ENCODE measurements around the gene GPR32.
"Not testable (repeated sequence)": the region's sequence is repeated elsewhere in the genome, so short reads cannot be mapped to it uniquely, and the experiment has no call there.

The GPR32 gene, protein sequence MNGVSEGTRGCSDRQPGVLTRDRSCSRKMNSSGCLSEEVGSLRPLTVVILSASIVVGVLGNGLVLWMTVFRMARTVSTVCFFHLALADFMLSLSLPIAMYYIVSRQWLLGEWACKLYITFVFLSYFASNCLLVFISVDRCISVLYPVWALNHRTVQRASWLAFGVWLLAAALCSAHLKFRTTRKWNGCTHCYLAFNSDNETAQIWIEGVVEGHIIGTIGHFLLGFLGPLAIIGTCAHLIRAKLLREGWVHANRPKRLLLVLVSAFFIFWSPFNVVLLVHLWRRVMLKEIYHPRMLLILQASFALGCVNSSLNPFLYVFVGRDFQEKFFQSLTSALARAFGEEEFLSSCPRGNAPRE

DNA sequence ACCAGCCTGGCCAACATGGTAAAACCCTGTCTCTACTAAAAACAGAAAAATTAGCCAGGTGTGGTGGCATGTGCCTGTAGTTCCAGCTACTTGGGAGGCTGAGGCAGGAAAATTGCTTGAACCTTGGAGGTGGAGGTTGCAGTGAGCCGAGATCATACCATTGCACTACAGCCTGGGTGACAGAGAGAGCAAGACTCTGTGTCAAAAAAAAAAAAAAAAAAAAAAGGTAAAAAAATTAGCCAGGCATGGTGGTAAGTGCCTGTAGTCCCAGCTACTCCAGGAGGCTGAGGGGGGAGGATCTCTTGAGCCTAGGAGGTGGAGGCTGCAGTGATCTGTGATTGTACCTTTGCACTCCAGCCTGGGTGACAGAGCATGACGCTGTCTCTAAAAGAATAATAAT lies at the start of gene GPR32:
TSS of gene GPR32 (plus strand) at position 301 of the 400 bp plus-strand sequence. CDS start 137 bp downstream, outside the sequence.
- not testable (repeated sequence) for FAIRE-seq

DNA sequence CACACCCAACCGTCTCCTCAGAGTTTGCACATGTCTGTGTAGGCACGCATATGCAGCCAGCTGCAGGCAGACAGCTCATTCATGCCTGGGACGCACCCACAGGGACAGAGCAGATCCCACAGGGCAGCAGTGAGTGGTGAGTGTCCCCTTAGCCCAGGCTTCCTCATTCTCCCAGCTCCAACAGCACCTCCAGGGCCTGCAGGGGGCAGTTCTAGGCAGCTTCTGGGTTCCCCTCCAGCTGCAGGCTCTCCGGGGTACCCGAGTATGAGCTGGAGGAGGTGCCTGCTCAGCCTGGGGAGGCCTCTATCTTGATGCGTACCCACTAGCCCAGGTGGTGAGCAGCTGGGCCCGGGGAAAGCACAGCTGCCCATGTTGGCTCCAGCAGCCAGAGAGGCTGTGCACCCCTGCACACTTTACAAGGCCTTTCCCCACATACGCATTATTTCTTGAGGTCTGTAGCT lies 49.3 kb upstream of the GPR32 start:
- FAIRE-seq = no peak

DNA sequence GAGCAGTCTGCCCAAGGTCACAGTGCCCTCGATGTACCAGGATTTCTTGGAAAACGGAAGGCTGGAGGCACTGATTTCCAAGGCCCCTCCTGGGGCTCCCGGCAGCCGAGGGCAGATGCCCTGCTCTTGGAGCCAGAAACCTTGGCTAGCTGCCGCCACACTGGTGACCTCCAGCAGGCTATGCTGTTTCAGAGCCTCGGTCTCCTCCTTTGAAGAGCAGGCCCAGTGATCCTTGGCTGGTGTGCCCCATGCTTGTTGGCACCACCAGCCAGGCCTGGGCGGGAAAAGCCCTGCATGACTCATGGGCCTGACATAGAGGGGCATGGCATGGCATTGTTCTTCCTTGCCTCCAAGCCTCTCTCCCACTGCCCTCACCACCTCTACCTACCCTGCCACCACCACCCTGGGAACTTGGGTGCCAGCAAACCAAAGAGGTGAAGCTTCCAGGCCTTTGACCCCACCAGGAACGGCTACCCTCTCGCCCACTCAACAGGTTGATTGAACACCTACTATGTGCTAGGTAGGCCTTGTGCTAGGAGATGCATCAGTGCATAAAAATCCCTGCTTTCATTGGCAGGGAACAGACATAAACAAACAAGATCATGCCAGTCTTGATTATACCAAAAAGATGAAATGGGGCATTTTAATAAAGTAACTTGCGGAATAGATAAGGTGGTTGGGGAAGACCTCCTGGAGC lies 48.7 kb upstream of the GPR32 start:
- FAIRE-seq = no peak

DNA sequence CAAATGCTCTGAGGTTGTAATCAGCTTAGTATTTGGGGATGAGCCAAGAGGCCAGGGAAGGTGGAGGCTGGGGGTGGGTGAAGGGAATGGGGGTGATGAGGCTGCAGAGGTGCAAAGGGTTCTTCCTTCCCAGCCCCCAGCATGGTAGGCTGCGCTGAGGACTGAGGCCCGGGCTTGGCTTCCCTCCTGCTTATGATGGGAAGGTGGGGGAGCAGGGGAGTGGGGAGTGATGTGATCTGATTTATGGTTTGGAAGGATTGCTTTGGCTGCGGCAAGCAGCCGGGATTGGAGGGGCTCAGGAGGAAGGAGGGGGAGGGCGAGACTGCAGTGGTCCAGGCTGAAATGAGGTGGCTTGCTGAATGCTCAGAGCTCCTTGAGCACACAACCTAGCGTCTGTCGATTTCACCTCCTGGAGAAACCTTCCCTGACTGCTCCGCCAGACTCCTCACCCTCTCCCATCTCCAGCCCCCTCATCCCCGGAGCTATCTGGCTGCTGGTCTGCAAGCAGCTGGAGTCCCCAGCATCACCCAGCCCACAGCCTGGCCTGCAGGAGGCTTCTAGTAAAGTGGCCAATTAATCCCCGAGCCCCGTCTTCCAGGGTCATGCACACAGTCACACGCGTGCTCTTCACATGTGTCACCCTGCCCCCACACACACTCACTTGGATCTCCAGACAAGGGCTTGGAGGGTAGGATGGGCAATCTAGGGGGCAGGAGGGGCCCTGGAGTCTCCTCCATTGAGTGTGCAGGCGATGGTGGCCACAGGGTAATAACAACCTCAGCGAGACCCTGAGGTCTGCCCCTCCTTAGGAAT lies 47.9 kb upstream of the GPR32 start:
- no peak for FAIRE-seq

DNA sequence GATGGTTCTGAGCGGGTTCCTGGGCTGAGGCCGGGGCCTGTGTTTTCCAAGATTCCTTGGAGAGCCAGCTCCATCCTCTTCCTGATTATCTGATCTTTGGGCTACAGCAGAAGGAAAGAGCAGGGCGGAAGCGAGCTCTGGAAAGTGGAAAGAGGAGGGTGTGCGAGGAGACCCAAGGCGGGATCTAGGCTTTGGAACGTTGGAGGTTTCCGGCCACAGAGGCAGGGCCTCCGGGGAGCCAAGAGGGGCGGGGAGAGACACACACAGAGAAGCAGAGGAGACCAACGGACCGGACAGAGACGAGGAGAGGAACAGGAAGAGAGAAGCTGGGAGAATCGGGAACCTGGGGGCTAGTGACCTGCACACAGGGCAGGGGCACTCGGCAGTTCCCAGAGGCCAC lies 47.2 kb upstream of the GPR32 start, which contains the start of gene CLEC11A:
TSS of gene CLEC11A (plus strand) at position 296 of the 400 bp plus-strand sequence. CDS start 162 bp downstream, outside the sequence.
- peak; percentile 83 for FAIRE-seq

DNA sequence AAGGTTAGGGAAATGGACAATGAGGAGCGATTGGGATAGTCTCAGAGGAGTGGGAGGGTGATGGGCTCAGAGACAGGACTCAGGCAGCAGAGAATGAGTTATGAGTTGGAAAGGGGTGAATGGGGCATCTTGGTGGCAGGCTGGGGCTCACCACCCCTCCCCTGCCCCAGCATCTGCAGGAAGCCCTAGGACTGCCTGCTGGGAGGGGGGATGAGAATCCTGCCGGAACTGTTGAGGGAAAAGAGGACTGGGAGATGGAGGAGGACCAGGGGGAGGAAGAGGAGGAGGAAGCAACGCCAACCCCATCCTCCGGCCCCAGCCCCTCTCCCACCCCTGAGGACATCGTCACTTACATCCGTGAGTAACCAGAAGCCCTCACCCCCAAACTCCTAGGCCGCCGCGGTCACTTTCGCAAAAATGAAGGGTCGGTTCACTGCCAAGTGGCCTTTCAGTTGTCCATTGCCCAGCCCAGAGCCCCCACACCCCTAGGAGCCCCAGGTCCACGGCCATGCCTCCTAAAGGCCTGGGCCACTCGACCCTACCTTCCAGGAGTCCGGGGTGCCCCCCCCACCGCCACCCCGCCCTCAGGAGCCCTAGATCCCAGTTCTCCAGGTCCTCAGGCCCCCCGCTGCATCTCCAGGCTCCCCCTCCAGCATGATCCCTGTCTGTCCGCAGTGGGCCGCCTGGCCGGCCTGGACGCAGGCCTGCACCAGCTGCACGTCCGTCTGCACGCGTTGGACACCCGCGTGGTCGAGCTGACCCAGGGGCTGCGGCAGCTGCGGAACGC lies 46.3 kb upstream of the GPR32 start:
- no peak for FAIRE-seq

DNA sequence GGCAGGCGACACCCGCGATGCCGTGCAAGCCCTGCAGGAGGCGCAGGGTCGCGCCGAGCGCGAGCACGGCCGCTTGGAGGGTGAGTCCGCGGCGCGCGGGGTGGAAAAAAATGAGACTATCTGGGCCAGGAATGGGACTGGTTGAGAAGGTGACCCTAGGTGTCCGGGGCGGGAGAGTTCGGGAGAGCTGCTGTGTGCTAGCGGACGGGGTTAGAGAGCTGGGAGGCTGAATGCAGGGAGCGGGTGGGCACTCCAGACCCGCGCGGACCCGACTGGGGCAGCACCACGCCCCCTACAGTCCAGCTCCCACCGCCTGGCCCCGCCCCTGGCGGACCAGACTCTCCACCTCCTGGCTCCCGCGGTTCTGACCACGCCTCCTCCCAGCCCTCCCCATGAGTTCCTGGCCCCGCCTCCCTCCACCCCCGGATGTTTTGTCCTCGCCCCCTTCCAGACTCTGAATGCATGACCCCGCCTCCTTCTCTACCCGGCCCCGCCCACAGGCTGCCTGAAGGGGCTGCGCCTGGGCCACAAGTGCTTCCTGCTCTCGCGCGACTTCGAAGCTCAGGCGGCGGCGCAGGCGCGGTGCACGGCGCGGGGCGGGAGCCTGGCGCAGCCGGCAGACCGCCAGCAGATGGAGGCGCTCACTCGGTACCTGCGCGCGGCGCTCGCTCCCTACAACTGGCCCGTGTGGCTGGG lies 45.6 kb upstream of the GPR32 start:
- no peak for FAIRE-seq

DNA sequence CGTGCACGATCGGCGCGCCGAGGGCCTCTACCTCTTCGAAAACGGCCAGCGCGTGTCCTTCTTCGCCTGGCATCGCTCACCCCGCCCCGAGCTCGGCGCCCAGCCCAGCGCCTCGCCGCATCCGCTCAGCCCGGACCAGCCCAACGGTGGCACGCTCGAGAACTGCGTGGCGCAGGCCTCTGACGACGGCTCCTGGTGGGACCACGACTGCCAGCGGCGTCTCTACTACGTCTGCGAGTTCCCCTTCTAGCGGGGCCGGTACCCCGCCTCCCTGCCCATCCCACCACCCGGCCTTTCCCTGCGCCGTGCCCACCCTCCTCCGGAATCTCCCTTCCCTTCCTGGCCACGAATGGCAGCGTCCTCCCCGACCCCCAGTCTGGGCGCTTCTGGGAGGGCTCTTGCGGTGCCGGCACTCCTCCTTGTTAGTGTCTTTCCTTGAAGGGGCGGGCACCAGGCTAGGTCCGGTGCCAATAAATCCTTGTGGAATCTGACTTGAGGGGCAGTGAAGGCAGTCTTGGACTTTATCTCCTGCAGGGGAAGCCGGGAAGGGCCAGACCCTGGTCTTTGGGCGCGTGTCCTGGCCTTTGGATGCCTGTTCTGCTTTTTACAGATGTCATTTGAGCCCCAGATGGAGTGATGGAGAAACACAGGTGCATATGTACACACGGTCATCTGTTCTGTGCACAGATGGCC lies 44.9 kb upstream of the GPR32 start:
- FAIRE-seq = no peak

DNA sequence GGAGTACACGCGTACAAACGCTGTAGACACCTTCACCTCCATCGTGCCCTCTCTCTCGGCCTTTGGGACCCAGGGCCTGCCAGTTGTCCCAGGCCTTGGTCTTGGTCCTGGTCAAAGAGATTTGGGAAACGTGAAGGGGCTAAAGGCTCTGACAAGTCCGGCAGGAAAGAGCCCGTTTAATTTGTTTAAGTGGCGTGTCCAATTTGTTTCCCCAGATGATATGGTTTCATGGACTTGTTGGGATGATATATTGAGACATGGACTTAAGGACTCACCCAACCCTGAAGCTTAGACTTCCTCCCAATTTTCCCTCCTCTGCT lies 44.4 kb upstream of the GPR32 start:
- no peak for FAIRE-seq

DNA sequence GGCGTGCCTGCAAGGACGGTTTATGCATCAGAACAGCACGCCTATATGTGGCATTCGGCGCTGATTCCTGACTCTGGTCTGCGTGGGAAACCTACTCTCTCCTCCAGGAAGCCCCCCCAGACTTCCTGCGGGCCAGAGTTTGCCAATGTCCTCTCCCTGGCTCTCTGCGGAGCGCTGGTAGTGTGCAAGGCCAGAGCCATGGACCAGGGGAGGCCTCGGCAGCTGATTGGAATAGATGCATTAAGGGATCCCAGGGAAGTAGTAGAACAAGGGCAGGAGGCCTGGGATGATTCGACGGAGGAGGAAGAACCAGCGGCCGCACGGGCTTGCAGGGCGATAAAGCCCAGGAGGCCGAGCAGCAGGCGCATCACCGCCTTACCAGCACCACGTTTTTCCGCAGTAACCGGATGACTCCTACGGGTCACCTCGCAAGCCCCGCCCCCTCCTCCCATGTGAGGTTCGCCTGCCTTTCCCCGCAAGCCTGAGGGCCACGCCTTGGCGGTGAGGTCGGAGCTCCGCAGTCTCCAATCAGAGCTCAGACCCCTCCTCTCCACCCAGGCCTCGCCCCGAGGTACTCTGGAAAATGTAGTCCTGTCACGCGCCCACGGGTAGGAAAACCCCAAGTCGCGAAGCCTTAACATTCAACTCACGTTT lies 42.1 kb upstream of the GPR32 start:
- FAIRE-seq = peak; percentile 53

DNA sequence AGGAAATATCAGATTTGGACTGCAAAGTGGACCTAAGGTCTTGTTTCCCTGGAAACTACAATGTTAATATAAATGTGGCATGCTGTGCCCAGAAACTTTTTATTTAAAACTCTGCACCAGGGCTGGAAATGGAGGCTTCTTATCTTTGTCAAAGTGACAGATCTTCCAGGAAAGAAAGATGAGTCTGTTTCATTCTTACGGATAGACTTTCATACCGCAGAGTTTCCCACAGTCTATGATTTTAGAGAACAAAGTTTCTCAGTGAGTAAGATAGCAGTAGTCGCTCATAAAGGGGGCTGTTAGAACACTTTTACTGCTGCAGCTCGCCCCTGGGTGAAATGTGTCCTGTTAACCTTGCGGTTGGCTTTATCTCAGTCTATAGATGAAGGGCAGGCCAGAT lies 40.4 kb upstream of the GPR32 start:
- no peak for FAIRE-seq

DNA sequence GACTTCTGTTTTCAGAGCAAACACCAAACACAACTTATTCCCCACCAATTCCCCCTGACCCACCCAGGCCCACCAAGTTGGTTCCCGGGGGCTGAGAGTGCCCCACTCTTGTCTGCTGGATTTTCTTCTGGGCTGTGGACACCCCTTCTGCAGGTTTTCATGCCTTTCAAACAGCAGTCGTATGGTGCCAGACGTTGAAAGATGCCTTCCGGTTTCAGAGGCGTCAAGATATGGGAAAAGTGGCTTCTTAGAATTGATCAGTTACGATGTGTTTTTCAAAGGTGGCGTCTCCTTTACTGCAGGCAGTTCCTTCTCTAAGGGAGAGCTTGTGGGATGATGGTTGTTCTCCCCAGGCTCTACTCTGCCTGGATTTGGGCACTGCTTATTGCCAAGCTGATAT lies 34.4 kb upstream of the GPR32 start:
- FAIRE-seq = no peak

DNA sequence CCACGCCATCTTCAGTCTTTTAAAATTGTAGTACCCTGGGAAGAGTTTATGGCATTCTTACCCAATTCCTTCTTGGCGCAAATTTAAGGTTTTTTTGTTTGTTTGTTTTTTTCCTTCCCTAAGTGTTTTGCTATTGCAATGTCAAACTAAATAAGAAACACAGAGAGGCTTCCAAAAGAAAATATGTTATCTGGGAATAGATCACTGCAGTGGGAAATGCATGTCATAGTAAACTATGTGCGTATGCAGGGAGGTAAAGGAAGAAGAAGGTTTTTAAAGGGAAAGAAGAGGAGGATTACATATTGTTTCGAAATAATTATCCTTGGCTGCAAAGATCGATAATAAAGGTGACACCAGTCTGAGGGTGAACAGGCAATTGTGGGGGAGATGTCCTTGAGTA lies 33.9 kb upstream of the GPR32 start:
- no peak for FAIRE-seq

DNA sequence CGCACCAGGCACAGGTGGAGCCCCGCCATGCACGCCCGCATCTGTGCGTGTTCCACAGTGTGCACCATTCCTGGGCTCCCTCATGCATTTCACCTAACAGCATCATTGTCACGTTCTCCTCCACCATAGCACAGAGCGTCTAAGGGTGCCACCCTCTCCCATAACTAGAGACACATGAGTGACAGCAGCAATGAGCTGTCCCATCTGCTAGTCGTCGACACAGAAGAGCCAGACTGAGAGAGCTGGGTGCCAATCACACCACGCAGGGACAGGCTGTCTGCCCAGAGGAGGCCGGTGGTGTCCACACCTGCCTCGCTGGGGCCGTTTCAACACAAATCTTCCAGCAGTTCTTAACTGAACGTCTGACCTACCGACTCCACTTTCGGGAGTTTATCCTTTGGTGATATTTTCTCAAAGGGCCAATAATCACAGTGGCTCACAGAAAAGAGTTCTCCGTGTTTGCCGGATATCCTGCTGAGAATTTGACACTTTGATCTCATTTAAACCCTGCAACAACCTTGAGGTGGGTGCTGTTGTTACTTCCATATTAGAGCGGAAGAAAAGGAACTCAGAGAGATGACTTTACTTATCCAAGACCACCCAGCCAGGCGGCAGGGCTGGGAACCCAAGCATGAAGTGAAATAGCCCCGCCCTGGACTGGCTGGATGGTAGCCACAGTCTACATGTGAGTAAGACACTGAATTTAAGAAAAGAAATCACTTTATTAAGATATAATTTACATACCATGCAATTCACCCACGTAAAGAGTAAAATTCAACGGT lies 30.9 kb upstream of the GPR32 start:
- FAIRE-seq = no peak

DNA sequence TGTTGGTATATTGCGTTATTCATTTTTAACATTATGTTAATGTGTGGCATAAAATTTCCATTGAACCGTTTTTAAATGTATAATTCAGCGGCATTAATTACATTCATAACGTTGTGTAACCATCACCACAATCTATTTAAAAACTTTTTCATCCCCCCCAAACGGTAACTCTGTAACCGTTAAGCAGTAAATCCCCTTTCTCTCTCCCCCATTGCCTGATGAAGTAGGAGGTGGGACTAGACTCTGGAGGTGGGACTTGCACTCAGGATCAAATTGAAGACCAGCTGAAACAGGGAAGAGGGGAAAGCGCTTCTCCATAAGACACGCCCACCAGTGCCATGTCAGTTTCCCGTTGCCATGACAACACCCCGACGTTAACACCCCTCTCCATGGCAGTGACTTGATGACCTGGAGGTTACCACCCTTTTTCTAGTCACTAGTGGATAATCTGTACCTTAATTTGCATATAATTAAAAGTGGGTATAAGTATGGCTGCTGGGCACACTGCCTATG lies 30.3 kb upstream of the GPR32 start:
- FAIRE-seq = no peak

DNA sequence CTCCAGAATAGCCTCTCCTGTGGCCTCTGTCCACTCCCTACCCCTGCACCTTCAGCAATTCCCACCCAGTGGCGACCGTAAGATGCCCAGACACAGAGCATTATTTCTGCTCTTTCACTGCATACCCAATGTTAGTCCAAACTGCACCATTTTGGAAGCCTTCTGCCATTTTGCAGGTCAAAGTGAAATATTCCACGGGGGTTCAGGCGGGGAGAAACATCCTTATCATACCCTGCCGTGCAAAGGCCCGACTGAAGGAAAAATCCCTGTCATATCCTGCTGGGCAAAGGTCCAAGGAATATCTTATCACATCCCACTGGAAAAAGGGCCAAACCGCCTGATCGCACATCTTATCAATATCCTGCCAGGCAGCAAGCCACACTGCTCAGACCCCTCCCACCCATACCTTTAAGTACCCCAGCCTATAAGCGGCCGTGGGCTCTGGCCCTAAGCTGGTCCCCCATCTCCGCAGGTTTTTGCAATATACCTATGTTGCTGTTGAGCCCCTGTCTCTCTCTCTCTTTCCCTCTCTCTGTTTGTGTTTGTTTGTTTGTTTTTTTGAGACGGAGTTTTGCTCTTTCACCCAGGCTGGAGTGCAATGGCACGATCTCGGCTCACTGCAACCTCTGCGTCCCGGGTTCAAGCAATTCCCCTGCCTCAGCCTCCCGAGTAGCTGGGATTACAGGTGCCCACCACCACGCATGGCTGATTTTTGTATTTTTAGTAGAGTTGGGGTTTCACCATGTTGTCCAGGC lies 28.9 kb upstream of the GPR32 start:
- no peak for FAIRE-seq

DNA sequence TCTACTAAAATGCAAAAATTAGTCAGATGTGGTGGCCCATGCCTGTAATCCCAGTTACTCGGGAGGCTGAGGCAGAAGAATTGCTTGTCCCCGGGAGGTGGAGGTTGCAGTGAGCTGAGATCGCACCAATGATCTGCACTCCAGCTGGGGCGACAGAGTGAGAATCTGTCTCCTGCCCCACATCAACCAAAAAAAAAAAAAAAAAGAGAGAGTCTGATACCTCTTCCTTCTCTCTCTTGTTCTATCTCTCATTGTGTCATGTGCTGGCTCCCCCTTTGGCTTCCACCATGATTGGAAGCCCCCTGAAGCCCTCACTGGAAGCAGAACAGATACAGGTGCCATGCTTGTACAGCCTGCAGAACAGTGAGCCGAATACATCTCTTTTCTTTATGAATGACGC lies 26.7 kb upstream of the GPR32 start:
- no peak for FAIRE-seq

DNA sequence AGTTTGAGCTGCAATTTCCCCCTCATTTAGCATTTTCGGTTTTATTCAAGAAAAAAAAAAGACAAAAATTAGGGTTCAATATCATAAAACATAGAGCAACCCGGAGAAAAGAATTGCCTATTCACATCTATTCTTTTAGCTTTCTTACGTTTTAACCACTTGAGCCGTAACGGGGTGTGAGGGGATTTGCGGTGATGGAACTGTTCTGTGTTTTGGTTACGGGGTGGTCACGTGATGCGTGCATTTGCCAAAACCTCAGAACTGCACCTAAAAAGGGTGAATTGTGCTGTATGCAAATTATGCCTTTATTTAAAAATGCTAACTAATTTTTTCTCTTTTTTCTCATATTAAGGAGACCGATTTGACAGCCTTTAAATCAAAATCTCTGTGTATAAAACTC lies 25.0 kb upstream of the GPR32 start:
- no peak for FAIRE-seq

DNA sequence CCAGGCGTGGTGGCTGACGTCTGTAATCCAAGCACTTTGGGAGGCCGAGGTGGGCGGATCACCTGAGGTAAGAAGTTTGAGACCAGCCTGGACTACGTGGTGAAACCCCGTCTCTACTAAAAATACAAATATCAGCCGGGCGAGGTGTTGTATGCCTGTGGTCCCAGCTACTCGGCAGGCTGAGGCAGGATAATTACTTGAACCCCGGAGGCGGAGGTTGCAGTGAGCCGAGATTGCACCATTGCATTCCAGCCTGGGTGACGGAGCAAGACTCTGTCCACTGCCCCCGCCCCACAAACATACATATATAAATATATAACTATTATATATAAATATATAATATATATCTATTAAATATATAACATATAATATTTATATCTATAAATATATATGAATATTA lies 23.1 kb upstream of the GPR32 start:
- FAIRE-seq = not testable (repeated sequence)
